Transverse colon (tissue), 4 donors: ENCODE results near the gene ST6GAL1. TPM values are rescaled to one million over a fixed set of nuclear protein-coding genes. Genes with fewer than 3 reads are reported as not detected.
"Not testable (repeated sequence)": the region's sequence is repeated elsewhere in the genome, so short reads cannot be mapped to it uniquely, and the experiment has no call there.

Experiments used
- DNase-seq: peaks from one replicate; pipeline ENCODE4 v3.0.0-alpha.2; 2019
- H3K27ac ChIP-seq, 4 donors: fragments of 200-600 bp; sonication (generic); 2 replicates each; pipeline ENCODE4 v1.5.1; 2016 to 2018; ENCODE audit warnings: inconsistent platforms in 4 of 4
- H3K27me3 ChIP-seq: fragments of 200-600 bp; sonication (generic); 2 replicates; pipeline ENCODE4 v1.5.1; 2017; ENCODE audit warnings: inconsistent platforms
- H3K36me3 ChIP-seq, 4 donors: fragments of 200-600 bp; sonication (generic); 2 replicates each; pipeline ENCODE4 v1.5.1; 2017 to 2019; ENCODE audit warnings: inconsistent platforms in 4 of 4
- H3K4me1 ChIP-seq, 4 donors: fragments of 200-600 bp; sonication (generic); 2 replicates each; pipeline ENCODE4 v1.5.1; 2017 to 2020; ENCODE audit warnings: inconsistent platforms in 4 of 4
- H3K4me3 ChIP-seq, 4 donors: fragments of 200-600 bp; sonication (generic); 1 replicate in 1 of 4; 2 replicates in 3 of 4; pipeline versions ENCODE4 v1.5.1 to v1.6.1; 2017 to 2019; ENCODE audit warnings: inconsistent platforms in 4 of 4
- H3K9me3 ChIP-seq, 2 donors: fragments of 200-600 bp; sonication (generic); 2 replicates each; pipeline ENCODE4 v1.5.1; 2017 to 2019; ENCODE audit warnings: inconsistent platforms in 2 of 2
- CTCF ChIP-seq, 5 experiments: fragments of 200-600 bp in 3 of 5; fragments of 450-650 bp in 2 of 5; sonication (generic) in 3 of 5; IDR thresholded peaks; 1 replicate in 2 of 5; 2 replicates in 3 of 5; pipeline ENCODE4 v1.5.1; 2016 to 2017; ENCODE audit warnings: antibody characterized with exemption in 5 of 5, inconsistent platforms in 3 of 5, mild to moderate bottlenecking in 2 of 5, moderate library complexity in 1 of 5
- EP300 ChIP-seq: sonication (generic); formaldehyde crosslinking; IDR thresholded peaks from one replicate; pipeline ENCODE4 v1.6.1; 2017; ENCODE audit warnings: antibody characterized with exemption, low read depth
- POLR2A ChIP-seq: fragments of 450-650 bp; IDR thresholded peaks from one replicate; pipeline ENCODE4 v1.6.1; 2016; ENCODE audit warnings: antibody characterized with exemption, mild to moderate bottlenecking, moderate library complexity
- POLR2AphosphoS5 ChIP-seq, 3 donors: sonication (generic); formaldehyde crosslinking; IDR thresholded peaks; one replicate each; pipeline ENCODE4 v1.6.1; 2016; ENCODE audit warnings: antibody characterized with exemption in 3 of 3
- WGBS, 2 donors: methylation state at CpG; one replicate each; pipeline ENCODE4 v1.1.5; 2018; ENCODE audit warnings: low coverage in 1 of 2; 5-methylcytosine and 5-hydroxymethylcytosine counted together
- in situ Hi-C, 4 donors: fragments of 200-750 bp; cut with MboI; loops; one replicate each; pipeline versions ENCODE4 v1.15.0 to v1.15.1; 2017; ENCODE audit warnings: low sequenced_read_pairs in 3 of 4, low pct_ligation_motif_present in 1 of 4, low pct_unique_long_range_greater_than_20kb in 1 of 4
- intact Hi-C: fragments of 100-400 bp; cut with DNase I; formaldehyde crosslinking; loops from one replicate; pipeline ENCODE4 v1.15.1; 2023; ENCODE audit warnings: low total_unique reads
- total RNA-seq, 4 donors: library from RNA; depleted of rRNA; stranded (reverse); fragments of >200 nt; gene quantifications; one replicate each; pipeline ENCODE4 v1.1.0, GENCODE V29; 2016

ST6GAL1 gene
- total RNA-seq, 4 donors from 2014 or later = 22.4 to 50.5 (median 31.2) TPM

GRCh38 chr3:187046033-187046432 lies 115.7 kb downstream of the ST6GAL1 start:
- Histone ChIP-seq H3K27ac (no peak overlapping the region), H3K27me3 (no peaks in the 10 kb centered on the region), H3K4me3 (no peak overlapping the region), H3K4me1 (peaks cover 0 to 40% (median 21%) of the 10 kb centered on the region in 4 donors), H3K9me3 (no peaks in the 10 kb centered on the region), H3K36me3 (no peaks in the 10 kb centered on the region)
- DNase-seq = no peak
- intact Hi-C loops = no loop called here
- 91% methylated on average over 2 of the region's 2 CpGs for WGBS, 2 donors
- in situ Hi-C loops = no loop called here
- no peak for TF ChIP-seq CTCF (IDR thresholded peaks at IDR 0.05)
- TF ChIP-seq EP300 = no peak
- TF ChIP-seq POLR2AphosphoS5 (IDR thresholded peaks at IDR 0.05) = no peak
- TF ChIP-seq POLR2A = no peak

- TF ChIP-seq CTCF (IDR thresholded peaks at IDR 0.05) (no peak), POLR2A (no peak), EP300 (no peak), POLR2AphosphoS5 (IDR thresholded peaks at IDR 0.05) (no peak)
- Histone ChIP-seq H3K36me3 (peaks cover 0 to 14% (median 0%) of the 10 kb centered on the region in 4 donors), H3K27me3 (no peaks in the 10 kb centered on the region), H3K27ac (no peak overlapping the region), H3K9me3 (no peaks in the 10 kb centered on the region), H3K4me1 (peaks cover 0 to 6% (median 3%) of the 10 kb centered on the region in 4 donors), H3K4me3 (no peak overlapping the region)
- 67 to 92% methylated on average over 3 to 5 of the region's 5 CpGs for WGBS, 2 donors
- in situ Hi-C loops = no loop called here
- no peak for DNase-seq
- intact Hi-C loops = no loop called here
These were observed 119.3 kb downstream of the ST6GAL1 start for GRCh38 chr3:187049462-187050101.

- H3K27me3 ChIP-seq = no peaks in the 10 kb centered on the region
- H3K4me1 ChIP-seq = no peaks in the 10 kb centered on the region
- in situ Hi-C loops (no loop called here), intact Hi-C loops (no loop called here)
- DNase-seq = no peak
- no peak overlapping the region for H3K27ac ChIP-seq
- H3K9me3 ChIP-seq = no peaks in the 10 kb centered on the region
- no peak for TF ChIP-seq CTCF (IDR thresholded peaks at IDR 0.05)
- no peak for TF ChIP-seq POLR2AphosphoS5 (IDR thresholded peaks at IDR 0.05)
- no peak for TF ChIP-seq EP300
- no peak for TF ChIP-seq POLR2A
- 93 to 97% methylated on average over 3 to 5 of the region's 5 CpGs for WGBS, 2 donors
- H3K4me3 ChIP-seq = no peak overlapping the region
- H3K36me3 ChIP-seq = peaks cover 0 to 15% (median 0%) of the 10 kb centered on the region in 4 donors
These were observed 120.7 kb downstream of the ST6GAL1 start for GRCh38 chr3:187051066-187051465.

GRCh38 chr3:187051724-187052366 lies 121.5 kb downstream of the ST6GAL1 start:
- in situ Hi-C loops (no loop called here), intact Hi-C loops (no loop called here)
- WGBS, 2 donors = 89% methylated on average over 3 of the region's 3 CpGs
- no peak overlapping the region for H3K4me3 ChIP-seq
- H3K36me3 ChIP-seq = peaks cover 0 to 15% (median 0%) of the 10 kb centered on the region in 4 donors
- no peaks in the 10 kb centered on the region for H3K4me1 ChIP-seq
- H3K9me3 ChIP-seq = no peaks in the 10 kb centered on the region
- no peaks in the 10 kb centered on the region for H3K27me3 ChIP-seq
- DNase-seq = no peak
- no peak for TF ChIP-seq CTCF (IDR thresholded peaks at IDR 0.05)
- no peak for TF ChIP-seq EP300
- no peak for TF ChIP-seq POLR2AphosphoS5 (IDR thresholded peaks at IDR 0.05)
- TF ChIP-seq POLR2A = no peak
- no peak overlapping the region for H3K27ac ChIP-seq

GRCh38 chr3:187052427-187052826 lies 122.1 kb downstream of the ST6GAL1 start:
- 94 to 95% methylated on average over 2 of the region's 2 CpGs for WGBS, 2 donors
- intact Hi-C loops, DNase-seq, in situ Hi-C loops, H3K27ac ChIP-seq, H3K9me3 ChIP-seq, H3K4me3 ChIP-seq, H3K4me1 ChIP-seq, H3K27me3 ChIP-seq: not testable (repeated sequence)
- peaks cover 0 to 17% (median 0%) of the 10 kb centered on the region in 4 donors for H3K36me3 ChIP-seq

- in situ Hi-C loops, H3K9me3 ChIP-seq, intact Hi-C loops: not testable (repeated sequence)
These were observed 124.1 kb downstream of the ST6GAL1 start for GRCh38 chr3:187054433-187054832.

More at GRCh38 chr3:187054433-187054832, 124.1 kb downstream of the ST6GAL1 start:
- not testable (repeated sequence) for H3K27ac ChIP-seq, H3K4me1 ChIP-seq, H3K4me3 ChIP-seq, DNase-seq, H3K27me3 ChIP-seq
- H3K36me3 ChIP-seq = peaks cover 0 to 19% (median 0%) of the 10 kb centered on the region in 4 donors
- 93 to 100% methylated on average over 2 of the region's 2 CpGs for WGBS, 2 donors
